ENCODE data around the gene LMNTD2.

Gene LMNTD2

DNA sequence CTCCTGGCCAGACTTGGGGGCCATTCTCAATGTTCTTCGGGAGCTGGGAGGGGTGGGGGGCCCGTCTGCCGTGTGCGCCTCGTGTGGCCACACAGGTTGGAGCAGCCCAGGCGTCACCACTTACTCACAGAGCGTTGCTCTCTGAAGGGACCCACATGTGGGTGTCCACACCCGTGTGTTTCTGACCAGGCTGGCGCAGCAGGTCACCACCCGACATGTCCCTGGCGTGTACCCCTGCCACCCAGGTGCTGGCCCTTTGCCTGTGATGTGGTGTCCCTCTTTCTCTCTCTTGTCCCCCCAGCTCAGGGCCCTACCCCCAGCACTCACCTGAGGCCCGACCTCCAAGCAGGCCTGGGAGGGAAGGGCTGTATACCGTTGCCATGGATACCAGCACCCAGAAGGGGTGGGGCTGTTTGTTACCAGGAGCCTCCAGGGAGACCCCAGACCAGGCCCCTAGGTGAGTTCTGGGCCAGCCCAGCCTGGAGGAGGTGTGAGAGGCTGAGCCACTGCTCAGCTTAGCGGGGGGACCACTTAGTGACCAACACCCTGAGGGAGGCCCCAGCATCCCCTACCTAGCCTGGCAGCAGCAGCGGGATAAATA, 1.4 kb downstream of the LMNTD2 start:
- Mint-ChIP-seq H3K4me1 (peaks cover 14% of the 10 kb centered on the region), H3K4me3 (no peak overlapping the region), H3K27ac (ENCODE audit: low read depth) (peak overlapping the region; percentile 74), H3K9me3 (no peaks in the 10 kb centered on the region), H3K27me3 (no peaks in the 10 kb centered on the region), H3K36me3 (ENCODE audit: insufficient read depth) (peaks cover 8% of the 10 kb centered on the region)
- DNase-seq (ENCODE audit: low spot score in 2 of 2): no peak
- ATAC-seq (replicated peaks; ENCODE audit: extremely low read depth, poor library complexity, severe bottlenecking): no peak

- Mint-ChIP-seq H3K27me3 (no peaks in the 10 kb centered on the region), H3K27ac (ENCODE audit: low read depth) (no peak overlapping the region), H3K4me1 (peaks cover 14% of the 10 kb centered on the region), H3K36me3 (ENCODE audit: insufficient read depth) (peaks cover 8% of the 10 kb centered on the region), H3K9me3 (no peaks in the 10 kb centered on the region), H3K4me3 (no peak overlapping the region)
- DNase-seq (ENCODE audit: low spot score in 2 of 2) (no peak), ATAC-seq (replicated peaks; ENCODE audit: extremely low read depth, poor library complexity, severe bottlenecking) (no peak)
These were observed 2.0 kb downstream of the LMNTD2 start for GRCh38 chr11:558503-558902.

GRCh38 chr11:557328-558132, 3.0 kb downstream of the LMNTD2 start:
- no peak for DNase-seq (ENCODE audit: low spot score in 2 of 2)
- peaks cover 8% of the 10 kb centered on the region for H3K36me3 Mint-ChIP-seq (ENCODE audit: insufficient read depth)
- no peaks in the 10 kb centered on the region for H3K9me3 Mint-ChIP-seq
- ATAC-seq (replicated peaks; ENCODE audit: extremely low read depth, poor library complexity, severe bottlenecking): no peak
- no peak overlapping the region for H3K27ac Mint-ChIP-seq (ENCODE audit: low read depth)
- no peaks in the 10 kb centered on the region for H3K27me3 Mint-ChIP-seq
- peaks cover 14% of the 10 kb centered on the region for H3K4me1 Mint-ChIP-seq
- peak overlapping the region; percentile 13 for H3K4me3 Mint-ChIP-seq

DNA sequence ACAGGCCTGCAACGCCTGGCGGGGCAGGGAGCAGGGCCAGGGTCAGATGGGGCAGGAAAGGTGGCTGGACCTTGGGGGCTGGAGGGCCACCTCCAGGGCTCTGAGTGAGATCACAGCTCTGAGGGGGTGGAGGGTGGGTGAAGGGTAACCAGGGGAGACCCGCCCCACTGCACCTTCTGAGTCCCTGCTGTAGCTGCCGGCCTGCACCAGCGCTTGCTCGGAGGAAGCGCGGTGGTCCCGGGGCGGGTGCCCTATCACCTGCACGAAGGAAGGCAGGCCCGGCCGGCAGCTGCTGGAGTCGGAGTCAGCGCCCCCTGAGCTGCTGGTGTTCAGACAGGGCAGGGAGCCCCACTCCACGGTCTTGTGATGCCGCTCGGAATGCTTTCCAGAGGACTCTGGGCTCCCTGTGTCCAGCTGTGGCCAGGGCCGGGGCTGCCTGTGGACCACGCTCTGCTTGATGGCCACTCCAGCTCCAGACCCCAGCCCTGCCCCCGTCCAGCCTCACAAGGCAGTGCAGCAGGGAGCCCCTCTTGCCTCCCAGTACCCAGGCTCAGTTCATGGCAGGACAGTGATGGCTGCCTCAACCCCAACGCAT, 3.8 kb downstream of the LMNTD2 start:
- H3K4me3 Mint-ChIP-seq: peak overlapping the region; percentile 13
- H3K36me3 Mint-ChIP-seq (ENCODE audit: insufficient read depth): peaks cover 8% of the 10 kb centered on the region
- peaks cover 14% of the 10 kb centered on the region for H3K4me1 Mint-ChIP-seq
- ATAC-seq (replicated peaks; ENCODE audit: extremely low read depth, poor library complexity, severe bottlenecking) (no peak), DNase-seq (ENCODE audit: low spot score in 2 of 2) (no peak)
- no peaks in the 10 kb centered on the region for H3K9me3 Mint-ChIP-seq
- H3K27ac Mint-ChIP-seq (ENCODE audit: low read depth): no peak overlapping the region
- no peaks in the 10 kb centered on the region for H3K27me3 Mint-ChIP-seq

GRCh38 chr11:555780-556661, 4.5 kb downstream of the LMNTD2 start:
- Mint-ChIP-seq H3K9me3 (no peaks in the 10 kb centered on the region), H3K4me1 (peaks cover 8% of the 10 kb centered on the region), H3K4me3 (no peak overlapping the region), H3K27me3 (no peaks in the 10 kb centered on the region), H3K36me3 (ENCODE audit: insufficient read depth) (peaks cover 6% of the 10 kb centered on the region), H3K27ac (ENCODE audit: low read depth) (no peak overlapping the region)
- DNase-seq (ENCODE audit: low spot score in 2 of 2) (no peak), ATAC-seq (replicated peaks; ENCODE audit: extremely low read depth, poor library complexity, severe bottlenecking) (no peak)

- DNase-seq (ENCODE audit: low spot score in 2 of 2) (no peak), ATAC-seq (replicated peaks; ENCODE audit: extremely low read depth, poor library complexity, severe bottlenecking) (no peak)
- Mint-ChIP-seq H3K4me1 (peaks cover 8% of the 10 kb centered on the region), H3K9me3 (no peaks in the 10 kb centered on the region), H3K27me3 (no peaks in the 10 kb centered on the region), H3K36me3 (ENCODE audit: insufficient read depth) (peaks cover 7% of the 10 kb centered on the region), H3K4me3 (peak overlapping the region; percentile 46), H3K27ac (ENCODE audit: low read depth) (no peak overlapping the region)
These were observed 5.2 kb downstream of the LMNTD2 start for GRCh38 chr11:555227-555779.

- Mint-ChIP-seq H3K4me3 (peak overlapping the region; percentile 46), H3K9me3 (no peaks in the 10 kb centered on the region), H3K27ac (ENCODE audit: low read depth) (no peak overlapping the region), H3K36me3 (ENCODE audit: insufficient read depth) (peaks cover 3% of the 10 kb centered on the region), H3K4me1 (peaks cover 1% of the 10 kb centered on the region), H3K27me3 (no peaks in the 10 kb centered on the region)
- ATAC-seq (replicated peaks; ENCODE audit: extremely low read depth, poor library complexity, severe bottlenecking): peak; percentile 69
- DNase-seq (ENCODE audit: low spot score in 2 of 2): peak in 1 of 2 donors; percentile 60
These were observed 5.9 kb downstream of the LMNTD2 start for GRCh38 chr11:554428-555226.

GRCh38 chr11:553988-554340, 6.6 kb downstream of the LMNTD2 start:
- no peak overlapping the region for H3K4me3 Mint-ChIP-seq
- H3K9me3 Mint-ChIP-seq: no peaks in the 10 kb centered on the region
- ATAC-seq (replicated peaks; ENCODE audit: extremely low read depth, poor library complexity, severe bottlenecking): no peak
- DNase-seq (ENCODE audit: low spot score in 2 of 2): no peak
- peaks cover 4% of the 10 kb centered on the region for H3K36me3 Mint-ChIP-seq (ENCODE audit: insufficient read depth)
- no peak overlapping the region for H3K27ac Mint-ChIP-seq (ENCODE audit: low read depth)
- no peaks in the 10 kb centered on the region for H3K27me3 Mint-ChIP-seq
- H3K4me1 Mint-ChIP-seq: no peaks in the 10 kb centered on the region

- Mint-ChIP-seq H3K4me3 (no peak overlapping the region), H3K27me3 (no peaks in the 10 kb centered on the region), H3K9me3 (no peaks in the 10 kb centered on the region), H3K36me3 (ENCODE audit: insufficient read depth) (peaks cover 4% of the 10 kb centered on the region), H3K4me1 (no peaks in the 10 kb centered on the region), H3K27ac (ENCODE audit: low read depth) (no peak overlapping the region)
- ATAC-seq (replicated peaks; ENCODE audit: extremely low read depth, poor library complexity, severe bottlenecking) (no peak), DNase-seq (ENCODE audit: low spot score in 2 of 2) (no peak)
These were observed 7.2 kb downstream of the LMNTD2 start for GRCh38 chr11:553083-553987.

GRCh38 chr11:551596-551995, 8.9 kb downstream of the LMNTD2 start:
- no peaks in the 10 kb centered on the region for H3K4me1 Mint-ChIP-seq
- no peaks in the 10 kb centered on the region for H3K27me3 Mint-ChIP-seq
- no peak for ATAC-seq (replicated peaks; ENCODE audit: extremely low read depth, poor library complexity, severe bottlenecking)
- DNase-seq (ENCODE audit: low spot score in 2 of 2): no peak
- peaks cover 4% of the 10 kb centered on the region for H3K36me3 Mint-ChIP-seq (ENCODE audit: insufficient read depth)
- no peak overlapping the region for H3K27ac Mint-ChIP-seq (ENCODE audit: low read depth)
- H3K4me3 Mint-ChIP-seq: no peak overlapping the region
- H3K9me3 Mint-ChIP-seq: no peaks in the 10 kb centered on the region

- no peak overlapping the region for H3K4me3 Mint-ChIP-seq
- H3K4me1 Mint-ChIP-seq: no peaks in the 10 kb centered on the region
- no peaks in the 10 kb centered on the region for H3K9me3 Mint-ChIP-seq
- H3K27me3 Mint-ChIP-seq: no peaks in the 10 kb centered on the region
- peaks cover 4% of the 10 kb centered on the region for H3K36me3 Mint-ChIP-seq (ENCODE audit: insufficient read depth)
- DNase-seq (ENCODE audit: low spot score in 2 of 2) (no peak), ATAC-seq (replicated peaks; ENCODE audit: extremely low read depth, poor library complexity, severe bottlenecking) (no peak)
- no peak overlapping the region for H3K27ac Mint-ChIP-seq (ENCODE audit: low read depth)
These were observed 9.4 kb downstream of the LMNTD2 start for GRCh38 chr11:551131-551530.
